SIG-M5 (cell line): Measurements from ENCODE around the gene MARVELD1.
"Not testable (repeated sequence)": the region's sequence is repeated elsewhere in the genome, so short reads cannot be mapped to it uniquely, and the experiment has no call there.

Source experiments
- DNase-seq: peaks from one replicate; lab custom pipeline; 2025; lab: John Stamatoyannopoulos, UW

MARVELD1 gene

GRCh38 chr10:97690133-97690532 lies 23.4 kb upstream of the MARVELD1 start:
- no peak for DNase-seq

DNA sequence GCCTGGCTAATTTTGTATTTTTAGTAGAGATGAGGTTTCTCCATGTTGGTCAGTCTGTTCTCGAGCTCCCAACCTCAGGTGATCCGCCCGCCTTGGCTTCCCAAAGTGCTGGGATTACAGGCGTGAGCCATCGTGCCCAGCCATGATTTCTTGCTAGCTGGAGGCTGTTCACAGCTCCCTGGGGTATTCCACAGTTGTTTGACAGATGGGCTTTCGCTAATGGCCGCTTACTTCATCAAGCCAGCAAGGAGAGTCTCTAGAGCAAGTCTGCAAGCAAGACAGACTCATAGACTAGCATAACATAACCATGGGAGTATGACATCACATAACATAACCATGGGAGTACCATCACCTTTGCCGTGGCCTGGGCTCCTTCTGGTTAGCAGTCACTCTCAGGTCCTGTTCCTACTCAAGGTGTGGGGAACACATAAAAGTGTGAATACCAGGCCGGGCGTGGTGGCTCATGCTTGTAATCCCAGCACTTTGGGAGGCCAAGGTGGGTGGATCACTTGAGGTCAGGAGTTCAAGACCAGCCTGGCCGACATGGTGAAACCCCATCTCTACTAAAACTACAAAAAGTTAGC lies 15.4 kb upstream of the MARVELD1 start:
- not testable (repeated sequence) for DNase-seq

- no peak for DNase-seq
Measured at GRCh38 chr10:97701438-97702069, 12.0 kb upstream of the MARVELD1 start.

DNA sequence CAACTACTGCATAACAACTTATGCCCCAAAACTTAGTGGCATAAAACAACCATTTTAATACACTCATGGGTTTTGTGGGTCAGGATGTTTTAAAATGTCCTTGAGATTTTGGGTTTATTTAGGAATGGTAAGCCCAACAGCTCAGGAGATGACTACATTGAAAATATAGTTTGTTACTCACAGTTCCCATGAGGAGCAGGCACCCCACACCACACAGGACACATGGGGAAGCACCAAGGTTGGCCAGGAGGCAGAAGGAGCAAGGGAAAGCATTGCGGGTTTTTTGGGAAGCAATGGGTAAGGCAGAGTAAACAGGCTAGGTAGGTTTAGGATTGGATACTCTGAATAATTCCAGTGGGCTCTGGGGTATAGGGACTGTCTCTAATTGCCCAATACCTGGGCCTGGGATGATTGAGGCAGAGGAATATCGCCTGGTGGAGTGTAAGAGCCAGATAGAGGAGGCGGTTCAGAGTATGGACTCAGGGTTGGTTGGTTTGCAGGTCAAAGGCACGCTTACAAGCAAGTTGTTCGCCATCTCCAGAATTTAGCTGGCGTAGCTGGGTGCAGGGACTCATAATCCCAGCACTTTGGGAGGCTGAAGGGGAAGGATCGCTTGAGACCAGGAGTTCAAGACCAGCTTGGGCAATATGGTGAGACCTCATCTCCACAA lies 10.0 kb upstream of the MARVELD1 start:
- no peak for DNase-seq

DNA sequence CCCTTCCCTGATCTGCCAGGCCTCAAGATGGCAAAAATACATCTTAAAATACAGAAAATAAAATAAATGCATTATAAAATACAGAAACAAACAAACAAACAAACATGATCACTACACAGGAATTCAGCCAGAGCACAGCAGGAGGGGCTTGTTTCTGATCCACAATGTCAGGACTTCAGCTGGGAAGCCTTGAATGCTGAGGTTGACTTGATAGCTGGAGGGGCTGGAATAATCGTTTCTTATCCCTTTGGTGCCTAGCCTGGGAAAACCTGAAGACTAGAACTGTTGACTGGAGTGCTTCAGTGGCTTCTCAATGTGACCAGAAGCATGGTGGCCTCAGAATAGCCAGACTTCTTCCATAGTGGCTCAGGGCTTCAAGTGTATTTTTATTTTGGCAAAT lies 9.2 kb upstream of the MARVELD1 start:
- DNase-seq = no peak

GRCh38 chr10:97705006-97705670 lies 8.4 kb upstream of the MARVELD1 start:
- no peak for DNase-seq

GRCh38 chr10:97707134-97707861 lies 6.2 kb upstream of the MARVELD1 start:
- no peak for DNase-seq

DNA sequence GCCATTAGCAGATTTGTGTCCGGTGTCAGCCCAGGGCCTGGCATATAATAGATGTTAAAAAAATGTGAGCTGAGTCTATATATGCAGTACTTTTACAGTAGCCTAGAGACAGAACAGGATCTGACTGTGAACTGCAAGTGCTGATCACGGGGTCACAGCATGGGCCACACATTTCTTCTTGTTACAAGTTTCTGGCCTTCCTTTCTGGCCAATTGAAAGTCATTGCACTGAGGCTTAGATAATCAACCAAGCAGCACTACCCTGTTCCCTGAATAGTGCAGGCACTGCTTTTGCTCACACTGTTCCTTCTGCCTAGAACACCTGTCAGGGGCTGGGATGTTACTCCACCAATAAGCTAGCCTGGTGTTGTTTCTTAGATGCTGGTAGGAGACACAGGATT lies 5.4 kb upstream of the MARVELD1 start:
- DNase-seq = no peak

GRCh38 chr10:97708976-97709946 lies 4.3 kb upstream of the MARVELD1 start:
- DNase-seq = no peak

- no peak for DNase-seq
Measured at GRCh38 chr10:97711640-97712572, 1.6 kb upstream of the MARVELD1 start.

- no peak for DNase-seq
Measured at GRCh38 chr10:97713826-97714400, 383 bp downstream of the MARVELD1 start.

GRCh38 chr10:97714401-97715258 lies 1.1 kb downstream of the MARVELD1 start:
- peak; percentile 54 for DNase-seq

DNA sequence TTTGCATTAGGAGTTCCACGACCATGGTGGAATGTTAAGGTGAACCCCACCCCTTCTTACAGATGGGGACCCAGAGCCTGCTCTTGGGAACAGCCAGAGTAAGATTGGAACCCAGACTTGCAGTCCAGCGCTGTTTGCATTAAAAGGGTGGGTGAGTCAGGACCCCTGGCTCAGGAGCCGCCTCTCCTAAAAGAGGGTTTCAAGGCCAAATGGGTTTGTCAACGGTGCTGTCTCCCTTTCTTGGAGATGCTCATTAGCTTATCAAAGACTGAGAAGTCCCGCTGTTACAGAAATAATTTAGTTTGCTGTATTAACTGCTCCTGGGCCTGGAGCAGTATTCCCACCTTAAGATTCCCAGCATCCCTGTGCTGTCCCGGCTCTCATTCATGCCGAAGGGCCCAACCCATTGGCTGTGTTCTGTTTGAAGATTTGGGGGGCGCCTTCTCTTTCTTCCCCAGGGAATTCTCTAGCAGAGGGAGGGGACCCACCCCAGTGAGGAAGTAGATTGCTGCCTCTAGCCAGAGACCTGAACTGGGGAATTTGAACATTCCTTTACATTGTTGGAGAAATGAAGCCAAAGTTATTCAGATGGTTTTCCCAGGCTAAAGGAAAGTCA lies 1.8 kb downstream of the MARVELD1 start:
- no peak for DNase-seq

- no peak for DNase-seq
Measured at GRCh38 chr10:97717627-97718026, 4.1 kb downstream of the MARVELD1 start.

GRCh38 chr10:97718178-97718577 lies 4.6 kb downstream of the MARVELD1 start:
- no peak for DNase-seq

GRCh38 chr10:97718659-97719142 lies 5.2 kb downstream of the MARVELD1 start:
- no peak for DNase-seq

- no peak for DNase-seq
Measured at GRCh38 chr10:97719602-97720001, 6.1 kb downstream of the MARVELD1 start.
